EH (cell line): ENCODE measurements around the gene IREB2.

Experiments used
- DNase-seq: peaks from one replicate; pipeline ENCODE4 v3.0.0-alpha.2; 2015; ENCODE audit warnings: low read depth

Gene IREB2

GRCh38 chr15:78550194-78550593 lies 112.2 kb downstream of the IREB2 start:
- no peak for DNase-seq

- DNase-seq, result no peak
Observed at GRCh38 chr15:78550815-78551214, 112.8 kb downstream of the IREB2 start.
